ENCODE measurements around the gene IL22RA2. TPM values are rescaled to one million over a fixed set of nuclear protein-coding genes. Genes with fewer than 3 reads are reported as not detected.

The IL22RA2 gene
- total and polyA plus RNA-seq, 9 of the 15 experiments (the other 6 are each of a cell fraction or from before 2014, with no cell fraction given): 0.03 TPM; not detected in 8

DNA sequence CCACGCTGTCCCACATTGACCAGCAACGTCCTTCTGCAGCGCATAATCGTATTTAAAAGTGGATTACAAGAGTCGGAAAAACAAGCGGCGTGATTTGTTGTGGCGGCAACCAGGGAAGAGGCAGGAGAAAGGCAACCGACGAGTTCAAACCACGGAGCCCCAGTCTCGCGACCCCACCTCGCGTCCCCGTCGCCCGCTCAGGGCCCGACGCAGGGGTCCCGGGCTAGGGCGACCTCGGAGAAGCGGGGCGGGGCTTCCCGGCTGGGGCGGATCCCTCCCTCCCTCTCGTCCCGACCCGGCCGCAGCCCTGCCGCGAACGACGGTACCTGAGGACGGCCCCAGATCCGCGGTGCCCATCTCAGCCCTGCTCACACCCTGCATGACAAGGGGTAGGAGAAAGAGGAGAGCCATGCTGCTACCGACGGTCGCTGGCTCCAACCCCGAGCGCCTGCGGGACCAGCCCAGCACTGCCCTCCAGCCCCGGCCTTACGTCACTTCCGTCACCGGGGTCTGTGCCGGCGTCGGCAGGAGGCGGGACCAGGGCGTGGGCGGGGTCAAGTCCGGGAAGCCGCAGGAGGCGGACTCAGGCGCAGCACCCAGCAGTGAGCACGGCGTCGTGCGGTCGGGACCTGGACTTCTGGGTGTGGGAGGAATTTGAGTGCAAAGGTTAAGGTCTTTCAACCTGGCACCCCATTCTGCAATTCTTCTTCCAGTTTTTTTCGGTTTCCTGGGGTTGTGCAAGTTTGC lies 45.6 kb upstream of the IL22RA2 start, which contains the start of gene IFNGR1 (continued):
- TF ChIP-seq, protein P1, sequence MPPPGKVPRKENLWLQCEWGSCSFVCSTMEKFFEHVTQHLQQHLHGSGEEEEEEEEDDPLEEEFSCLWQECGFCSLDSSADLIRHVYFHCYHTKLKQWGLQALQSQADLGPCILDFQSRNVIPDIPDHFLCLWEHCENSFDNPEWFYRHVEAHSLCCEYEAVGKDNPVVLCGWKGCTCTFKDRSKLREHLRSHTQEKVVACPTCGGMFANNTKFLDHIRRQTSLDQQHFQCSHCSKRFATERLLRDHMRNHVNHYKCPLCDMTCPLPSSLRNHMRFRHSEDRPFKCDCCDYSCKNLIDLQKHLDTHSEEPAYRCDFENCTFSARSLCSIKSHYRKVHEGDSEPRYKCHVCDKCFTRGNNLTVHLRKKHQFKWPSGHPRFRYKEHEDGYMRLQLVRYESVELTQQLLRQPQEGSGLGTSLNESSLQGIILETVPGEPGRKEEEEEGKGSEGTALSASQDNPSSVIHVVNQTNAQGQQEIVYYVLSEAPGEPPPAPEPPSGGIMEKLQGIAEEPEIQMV (tag; conservative IDR thresholded peaks at IDR 0.05; ENCODE audit: low read depth): no peak
- TF ChIP-seq ZNF175 (CRISPR knock-in tag; IDR thresholded peaks at IDR 0.05; ENCODE audit: low read depth): no peak
- no peak for TF ChIP-seq ZNF23 (CRISPR knock-in tag; IDR thresholded peaks at IDR 0.05)
- TF ChIP-seq, protein P2, sequence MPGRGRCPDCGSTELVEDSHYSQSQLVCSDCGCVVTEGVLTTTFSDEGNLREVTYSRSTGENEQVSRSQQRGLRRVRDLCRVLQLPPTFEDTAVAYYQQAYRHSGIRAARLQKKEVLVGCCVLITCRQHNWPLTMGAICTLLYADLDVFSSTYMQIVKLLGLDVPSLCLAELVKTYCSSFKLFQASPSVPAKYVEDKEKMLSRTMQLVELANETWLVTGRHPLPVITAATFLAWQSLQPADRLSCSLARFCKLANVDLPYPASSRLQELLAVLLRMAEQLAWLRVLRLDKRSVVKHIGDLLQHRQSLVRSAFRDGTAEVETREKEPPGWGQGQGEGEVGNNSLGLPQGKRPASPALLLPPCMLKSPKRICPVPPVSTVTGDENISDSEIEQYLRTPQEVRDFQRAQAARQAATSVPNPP (IDR thresholded peaks at IDR 0.05; ENCODE audit: borderline replicate concordance, insufficient read depth, insufficient read length): no peak
- no peak for TF ChIP-seq CBX8 (IDR thresholded peaks at IDR 0.05; ENCODE audit: borderline replicate concordance, extremely low read depth, low read depth, low read length, poor library complexity, severe bottlenecking)
- no peak for TF ChIP-seq ZNF224 (CRISPR knock-in tag; IDR thresholded peaks at IDR 0.05)
- TF ChIP-seq HLTF (IDR thresholded peaks at IDR 0.05): 0 out of 2 replicates have a peak, but pooled peaks have one; percentile 18
- TF ChIP-seq, protein P3, sequence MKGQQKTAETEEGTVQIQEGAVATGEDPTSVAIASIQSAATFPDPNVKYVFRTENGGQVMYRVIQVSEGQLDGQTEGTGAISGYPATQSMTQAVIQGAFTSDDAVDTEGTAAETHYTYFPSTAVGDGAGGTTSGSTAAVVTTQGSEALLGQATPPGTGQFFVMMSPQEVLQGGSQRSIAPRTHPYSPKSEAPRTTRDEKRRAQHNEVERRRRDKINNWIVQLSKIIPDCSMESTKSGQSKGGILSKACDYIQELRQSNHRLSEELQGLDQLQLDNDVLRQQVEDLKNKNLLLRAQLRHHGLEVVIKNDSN (CRISPR knock-in tag; IDR thresholded peaks at IDR 0.05): no peak
- TF ChIP-seq CSDE1 (IDR thresholded peaks at IDR 0.05): no peak
- TF ChIP-seq ZC3H4 (CRISPR knock-in tag; IDR thresholded peaks at IDR 0.05; ENCODE audit: borderline replicate concordance): no peak
- peak in 1 of 2 experiments; percentile 86; a peak in 1 of 4 replicates for TF ChIP-seq KDM4B (IDR thresholded peaks at IDR 0.05; ENCODE audit: borderline replicate concordance in 2 of 2, low read depth in 1 of 2)
- no peak for TF ChIP-seq JUNB (CRISPR knock-in tag; conservative IDR thresholded peaks at IDR 0.05)
- peak; percentile 82 for TF ChIP-seq RB1 (IDR thresholded peaks at IDR 0.05; ENCODE audit: low read depth)
- no peak for TF ChIP-seq CCAR2 (IDR thresholded peaks at IDR 0.05; ENCODE audit: low read depth, low read length)
- peak in 1 of 2 experiments; percentile 57; a peak in 2 of 4 replicates for TF ChIP-seq RCOR1 (IDR thresholded peaks at IDR 0.05; ENCODE audit: borderline replicate concordance in 1 of 2, low read depth in 2 of 2, low read length in 2 of 2)
- no peak for TF ChIP-seq NELFE (IDR thresholded peaks at IDR 0.05; ENCODE audit: insufficient read depth, insufficient read length)
- TF ChIP-seq SNRNP70 (optimal IDR thresholded peaks at IDR 0.05; ENCODE audit: low read depth, low read length): no peak
- TF ChIP-seq SIN3A (IDR thresholded peaks at IDR 0.05; ENCODE audit: borderline replicate concordance in 2 of 2, control insufficient read depth in 1 of 2, low read depth in 2 of 2, low read length in 2 of 2): no peak; a peak in 1 of 4 replicates
- no peak; the same call in 1 of the 2 replicates for TF ChIP-seq TOE1 (IDR thresholded peaks at IDR 0.05; ENCODE audit: borderline replicate concordance)
- TF ChIP-seq TOE1 (CRISPR knock-in tag; IDR thresholded peaks at IDR 0.05; ENCODE audit: borderline replicate concordance, low read depth): no peak
- no peak for TF ChIP-seq HDAC6 (IDR thresholded peaks at IDR 0.05; ENCODE audit: low read depth, low read length)

Measured in K562 (cell line).